Measurements from ENCODE around the gene FILIP1L. TPM values are rescaled to one million over a fixed set of nuclear protein-coding genes. Genes with fewer than 3 reads are reported as not detected.

FILIP1L gene
- total RNA-seq, 1 donor from 2014 or later: 33.4 TPM

DNA sequence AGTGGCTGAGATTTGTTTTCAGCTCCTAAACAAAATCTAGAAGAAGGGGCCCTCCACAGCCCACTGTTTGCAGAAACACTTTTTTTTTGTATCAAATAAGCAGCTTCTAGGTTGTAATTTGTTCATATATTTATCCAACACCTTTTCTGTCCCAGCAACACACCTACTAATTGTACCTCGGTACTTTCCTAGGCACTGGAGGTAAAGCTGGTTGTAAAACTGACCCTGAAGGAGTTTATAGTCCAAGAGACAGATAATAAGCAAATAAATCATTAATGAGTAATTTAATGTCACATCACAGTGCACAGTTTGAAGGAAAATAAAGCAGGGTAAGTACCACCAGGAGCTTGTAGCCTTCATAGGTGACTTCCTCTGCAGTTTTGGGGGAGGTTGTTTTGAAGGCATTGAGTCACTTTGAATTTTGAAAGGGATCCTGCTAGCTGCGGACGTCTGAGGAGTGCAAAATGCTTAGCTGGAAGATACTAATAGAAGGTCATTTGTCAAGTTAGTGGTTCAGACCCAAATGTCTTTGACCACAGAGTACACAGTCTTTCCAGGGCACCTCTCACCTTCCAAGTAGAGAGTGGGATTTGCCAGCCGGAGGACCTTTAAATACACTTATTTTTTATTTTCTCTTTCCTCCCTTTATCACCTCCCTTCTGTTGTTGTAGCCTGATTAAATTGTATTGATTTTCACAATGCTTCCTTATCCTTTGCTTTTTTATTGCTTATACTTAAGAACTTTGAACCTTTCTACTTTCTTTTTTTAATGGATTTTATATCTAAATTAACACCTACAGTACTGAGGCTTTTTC is 242.9 kb downstream of the FILIP1L start:
- no peak for DNase-seq (ENCODE audit: low read depth)
- TF ChIP-seq, protein P1, sequence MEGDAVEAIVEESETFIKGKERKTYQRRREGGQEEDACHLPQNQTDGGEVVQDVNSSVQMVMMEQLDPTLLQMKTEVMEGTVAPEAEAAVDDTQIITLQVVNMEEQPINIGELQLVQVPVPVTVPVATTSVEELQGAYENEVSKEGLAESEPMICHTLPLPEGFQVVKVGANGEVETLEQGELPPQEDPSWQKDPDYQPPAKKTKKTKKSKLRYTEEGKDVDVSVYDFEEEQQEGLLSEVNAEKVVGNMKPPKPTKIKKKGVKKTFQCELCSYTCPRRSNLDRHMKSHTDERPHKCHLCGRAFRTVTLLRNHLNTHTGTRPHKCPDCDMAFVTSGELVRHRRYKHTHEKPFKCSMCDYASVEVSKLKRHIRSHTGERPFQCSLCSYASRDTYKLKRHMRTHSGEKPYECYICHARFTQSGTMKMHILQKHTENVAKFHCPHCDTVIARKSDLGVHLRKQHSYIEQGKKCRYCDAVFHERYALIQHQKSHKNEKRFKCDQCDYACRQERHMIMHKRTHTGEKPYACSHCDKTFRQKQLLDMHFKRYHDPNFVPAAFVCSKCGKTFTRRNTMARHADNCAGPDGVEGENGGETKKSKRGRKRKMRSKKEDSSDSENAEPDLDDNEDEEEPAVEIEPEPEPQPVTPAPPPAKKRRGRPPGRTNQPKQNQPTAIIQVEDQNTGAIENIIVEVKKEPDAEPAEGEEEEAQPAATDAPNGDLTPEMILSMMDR (conservative IDR thresholded peaks at IDR 0.05; ENCODE audit: low read depth, low read length): no peak
- H3K4me3 ChIP-seq (ENCODE audit: low read depth, low read length): no peak overlapping the region

GRCh38 chr3:99870712-99871111 is 243.6 kb downstream of the FILIP1L start:
- no peak overlapping the region for H3K4me3 ChIP-seq (ENCODE audit: low read depth, low read length)
- no peak for DNase-seq (ENCODE audit: low read depth)
- TF ChIP-seq, protein P1 (conservative IDR thresholded peaks at IDR 0.05; ENCODE audit: low read depth, low read length): no peak

- DNase-seq (ENCODE audit: low read depth): no peak
- no peak overlapping the region for H3K4me3 ChIP-seq (ENCODE audit: low read depth, low read length)
- TF ChIP-seq, protein P1 (conservative IDR thresholded peaks at IDR 0.05; ENCODE audit: low read depth, low read length): no peak
Observed at GRCh38 chr3:99869621-99870020, 244.7 kb downstream of the FILIP1L start.

GRCh38 chr3:99868311-99868646 is 246.0 kb downstream of the FILIP1L start:
- no peak overlapping the region for H3K4me3 ChIP-seq (ENCODE audit: low read depth, low read length)
- no peak for DNase-seq (ENCODE audit: low read depth)
- TF ChIP-seq, protein P1 (conservative IDR thresholded peaks at IDR 0.05; ENCODE audit: low read depth, low read length): no peak

- no peak for DNase-seq (ENCODE audit: low read depth)
- TF ChIP-seq, protein P1 (conservative IDR thresholded peaks at IDR 0.05; ENCODE audit: low read depth, low read length): no peak
- no peak overlapping the region for H3K4me3 ChIP-seq (ENCODE audit: low read depth, low read length)
Observed at GRCh38 chr3:99867594-99868310, 246.5 kb downstream of the FILIP1L start.

- TF ChIP-seq, protein P1 (conservative IDR thresholded peaks at IDR 0.05; ENCODE audit: low read depth, low read length): no peak
- peak; percentile 74 for DNase-seq (ENCODE audit: low read depth)
- no peak overlapping the region for H3K4me3 ChIP-seq (ENCODE audit: low read depth, low read length)
Observed at GRCh38 chr3:99866261-99866761, 248.0 kb downstream of the FILIP1L start.
